GM18909 (cell line): ENCODE data around the gene FBN1.

Experiments used
- ATAC-seq: cut with Tn5 transposase; IDR thresholded peaks from one replicate; pipeline ENCODE4 v1.9.1; 2021; ENCODE audit warnings: mild to moderate bottlenecking; ENCODE audit not compliant: unreplicated experiment, poor library complexity

Gene FBN1

GRCh38 chr15:48584090-48584811, 61.3 kb downstream of the FBN1 start:
- no peak for ATAC-seq

- no peak for ATAC-seq
Observed at GRCh38 chr15:48582452-48583247, 62.9 kb downstream of the FBN1 start.

- no peak for ATAC-seq
Observed at GRCh38 chr15:48581219-48581618, 64.3 kb downstream of the FBN1 start.

GRCh38 chr15:48580736-48581135, 64.8 kb downstream of the FBN1 start:
- no peak for ATAC-seq

- ATAC-seq, result no peak
Observed at GRCh38 chr15:48579945-48580671, 65.4 kb downstream of the FBN1 start.

GRCh38 chr15:48578965-48579364, 66.5 kb downstream of the FBN1 start:
- ATAC-seq, result no peak

GRCh38 chr15:48577469-48577868, 68.0 kb downstream of the FBN1 start:
- ATAC-seq, result no peak

- ATAC-seq, result no peak
Observed at GRCh38 chr15:48574187-48574586, 71.3 kb downstream of the FBN1 start.

- ATAC-seq, result no peak
Observed at GRCh38 chr15:48573780-48574179, 71.7 kb downstream of the FBN1 start.

- no peak for ATAC-seq
Observed at GRCh38 chr15:48572823-48573222, 72.7 kb downstream of the FBN1 start.

- no peak for ATAC-seq
Observed at GRCh38 chr15:48571510-48571909, 74.0 kb downstream of the FBN1 start.

GRCh38 chr15:48570822-48571221, 74.7 kb downstream of the FBN1 start:
- ATAC-seq, result no peak

GRCh38 chr15:48569591-48570302, 75.8 kb downstream of the FBN1 start:
- ATAC-seq, result peak; percentile 69

GRCh38 chr15:48566668-48567067, 78.8 kb downstream of the FBN1 start:
- ATAC-seq, result no peak

- no peak for ATAC-seq
Observed at GRCh38 chr15:48565560-48566482, 79.7 kb downstream of the FBN1 start.

GRCh38 chr15:48564690-48565089, 80.8 kb downstream of the FBN1 start:
- no peak for ATAC-seq

- ATAC-seq, result no peak
Observed at GRCh38 chr15:48563934-48564333, 81.6 kb downstream of the FBN1 start.

- peak; percentile 61 for ATAC-seq
Observed at GRCh38 chr15:48560321-48561051, 85.0 kb downstream of the FBN1 start.

GRCh38 chr15:48559285-48559684, 86.2 kb downstream of the FBN1 start:
- no peak for ATAC-seq
